Lung (tissue), 12 donors: ENCODE results near the gene PCDHB10. TPM values are rescaled to one million over a fixed set of nuclear protein-coding genes. Genes with fewer than 3 reads are reported as not detected.
"Not testable (repeated sequence)": the region's sequence is repeated elsewhere in the genome, so short reads cannot be mapped to it uniquely, and the experiment has no call there.

Source experiments
- ATAC-seq: fragments of 200-7000 bp; cut with Tn5 transposase; one replicate; pipeline ENCODE4 v1.9.1; 2020; ENCODE audit warnings: moderate number of reproducible peaks; ENCODE audit not compliant: insufficient read depth, low FRiP score
- DNase-seq, 3 donors: peaks; one replicate each; pipeline ENCODE4 v3.0.0-alpha.2; 2013 to 2017
- H3K27ac ChIP-seq, 2 donors: one replicate each; pipeline ENCODE4 v1.5.1; 2013; ENCODE audit warnings: mild to moderate bottlenecking in 2 of 2, moderate library complexity in 2 of 2, control low read depth in 1 of 2, inconsistent platforms in 1 of 2, low read depth in 1 of 2, low read length in 1 of 2
- H3K27me3 ChIP-seq, 3 donors: one replicate each; pipeline ENCODE4 v1.5.1; 2013; ENCODE audit warnings: low read length in 2 of 3; ENCODE audit not compliant: control insufficient read depth in 3 of 3, insufficient read depth in 3 of 3
- H3K36me3 ChIP-seq, 4 donors: one replicate each; pipeline ENCODE4 v1.5.1; 2013; ENCODE audit warnings: low read length in 4 of 4, mild to moderate bottlenecking in 1 of 4, moderate library complexity in 1 of 4; ENCODE audit not compliant: control insufficient read depth in 4 of 4, insufficient read depth in 4 of 4
- H3K4me1 ChIP-seq, 5 donors: one replicate each; pipeline ENCODE4 v1.5.1; 2013; ENCODE audit warnings: low read length in 5 of 5, mild to moderate bottlenecking in 2 of 5, moderate library complexity in 1 of 5; ENCODE audit not compliant: control insufficient read depth in 5 of 5, insufficient read depth in 5 of 5
- H3K4me3 ChIP-seq: one replicate; pipeline ENCODE4 v1.5.1; 2013; ENCODE audit warnings: mild to moderate bottlenecking, control low read depth, moderate library complexity
- H3K9ac ChIP-seq, 2 donors: one replicate each; pipeline ENCODE4 v1.5.1; 2013; ENCODE audit warnings: low read length in 2 of 2, control low read depth in 1 of 2; ENCODE audit not compliant: insufficient read depth in 1 of 2
- H3K9me3 ChIP-seq, 4 donors: one replicate each; pipeline ENCODE4 v1.5.1; 2013; ENCODE audit warnings: low read length in 3 of 4, mild to moderate bottlenecking in 1 of 4, moderate library complexity in 1 of 4; ENCODE audit not compliant: control insufficient read depth in 4 of 4, insufficient read depth in 3 of 4
- CTCF ChIP-seq: IDR thresholded peaks from 2 replicates; pipeline ENCODE4 v1.5.1; 2012; ENCODE audit warnings: mild to moderate bottlenecking; ENCODE audit errors: control extremely low read depth, extremely low read depth
- WGBS, 2 donors: extraction: QIAGEN DNeasy Blood & Tissue Kit; methylation state at CpG; one replicate each; pipeline ENCODE4 v1.1.7; 2013; 5-methylcytosine and 5-hydroxymethylcytosine counted together
- polyA plus RNA-seq, 2 donors: library from polyadenylated mRNA; stranded (reverse); fragments of 200-250 nt; gene quantifications; one replicate each; pipeline ENCODE4 v1.2.1, GENCODE V29; 2013
- total RNA-seq, 2 donors: library from RNA; depleted of rRNA in 1 of 2; stranded (reverse); fragments of >200 nt in 1 of 2; gene quantifications; one replicate each; pipeline ENCODE4 v1.2.1, GENCODE V29; 2014 to 2021
- donor health status: control.
- donor health status: control.
- donor health status: Bipolar disorder and iron deficiency.
- donor health status: healthy.
- donor health status: DM: yes; HTN: yes; CAD: no.

Gene PCDHB10
- total and polyA plus RNA-seq, 4 donors, result 0.53 to 6.3 (median 1.3) TPM

DNA sequence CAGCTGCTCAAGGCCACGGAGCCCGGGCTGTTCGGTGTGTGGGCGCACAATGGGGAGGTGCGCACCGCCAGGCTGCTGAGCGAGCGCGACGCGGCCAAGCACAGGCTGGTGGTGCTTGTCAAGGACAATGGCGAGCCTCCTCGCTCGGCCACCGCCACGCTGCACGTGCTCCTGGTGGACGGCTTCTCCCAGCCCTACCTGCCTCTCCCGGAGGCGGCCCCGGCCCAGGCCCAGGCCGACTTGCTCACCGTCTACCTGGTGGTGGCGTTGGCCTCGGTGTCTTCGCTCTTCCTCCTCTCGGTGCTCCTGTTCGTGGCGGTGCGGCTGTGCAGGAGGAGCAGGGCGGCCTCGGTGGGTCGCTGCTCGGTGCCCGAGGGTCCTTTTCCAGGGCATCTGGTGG is 3.0 kb upstream of the PCDHB10 start:
- not testable (repeated sequence) for H3K27me3 ChIP-seq, H3K4me3 ChIP-seq, H3K27ac ChIP-seq, DNase-seq, ATAC-seq, H3K36me3 ChIP-seq, H3K4me1 ChIP-seq, H3K9ac ChIP-seq
- peaks cover 5 to 23% (median 10%) of the 10 kb centered on the region in 4 donors for H3K9me3 ChIP-seq
- 27 to 33% methylated on average over 14 to 32 of the region's 35 CpGs for WGBS, 2 donors

DNA sequence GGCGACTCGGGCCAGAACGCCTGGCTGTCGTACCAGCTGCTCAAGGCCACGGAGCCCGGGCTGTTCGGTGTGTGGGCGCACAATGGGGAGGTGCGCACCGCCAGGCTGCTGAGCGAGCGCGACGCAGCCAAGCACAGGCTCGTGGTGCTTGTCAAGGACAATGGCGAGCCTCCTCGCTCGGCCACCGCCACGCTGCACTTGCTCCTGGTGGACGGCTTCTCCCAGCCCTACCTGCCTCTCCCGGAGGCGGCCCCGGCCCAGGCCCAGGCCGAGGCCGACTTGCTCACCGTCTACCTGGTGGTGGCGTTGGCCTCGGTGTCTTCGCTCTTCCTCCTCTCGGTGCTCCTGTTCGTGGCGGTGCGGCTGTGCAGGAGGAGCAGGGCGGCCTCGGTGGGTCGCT is 2.2 kb downstream of the PCDHB10 start:
- H3K27me3 ChIP-seq, ATAC-seq, H3K4me3 ChIP-seq, H3K9ac ChIP-seq, H3K4me1 ChIP-seq, DNase-seq, H3K27ac ChIP-seq, H3K36me3 ChIP-seq: not testable (repeated sequence)
- H3K9me3 ChIP-seq, result peaks cover 0 to 24% (median 14%) of the 10 kb centered on the region in 4 donors
- 24 to 26% methylated on average over 3 to 33 of the region's 37 CpGs for WGBS, 2 donors

DNA sequence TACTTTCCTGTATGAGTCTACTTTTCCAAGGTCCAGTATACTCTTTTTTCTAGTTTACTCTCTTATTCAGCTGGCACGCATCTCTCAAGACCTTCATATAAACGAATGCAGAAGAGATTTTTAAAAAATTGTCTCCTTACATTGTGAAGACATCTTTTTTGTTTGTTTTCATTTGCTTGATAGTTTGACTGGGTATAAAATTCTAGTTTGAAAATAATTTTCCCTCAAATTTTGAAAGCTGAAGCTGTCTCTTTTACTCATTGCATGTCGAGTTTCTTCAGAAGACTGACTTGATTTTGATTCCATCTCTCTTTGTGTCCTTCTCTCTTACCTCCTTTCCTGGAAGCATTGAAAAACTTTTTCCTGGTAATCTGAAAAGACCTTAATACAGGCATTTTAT is 4.2 kb downstream of the PCDHB10 start:
- no peak for ATAC-seq
- 39 to 41% methylated on average over 3 of the region's 3 CpGs for WGBS, 2 donors
- peaks cover 0 to 31% (median 21%) of the 10 kb centered on the region in 4 donors for H3K9me3 ChIP-seq
- peaks cover 0 to 1% (median 0%) of the 10 kb centered on the region in 5 donors for H3K4me1 ChIP-seq
- H3K4me3 ChIP-seq, result no peak overlapping the region
- no peak overlapping the region for H3K9ac ChIP-seq
- no peaks in the 10 kb centered on the region for H3K27me3 ChIP-seq
- no peak for TF ChIP-seq CTCF
- no peak overlapping the region for H3K27ac ChIP-seq
- no peak for DNase-seq
- no peaks in the 10 kb centered on the region for H3K36me3 ChIP-seq

DNA sequence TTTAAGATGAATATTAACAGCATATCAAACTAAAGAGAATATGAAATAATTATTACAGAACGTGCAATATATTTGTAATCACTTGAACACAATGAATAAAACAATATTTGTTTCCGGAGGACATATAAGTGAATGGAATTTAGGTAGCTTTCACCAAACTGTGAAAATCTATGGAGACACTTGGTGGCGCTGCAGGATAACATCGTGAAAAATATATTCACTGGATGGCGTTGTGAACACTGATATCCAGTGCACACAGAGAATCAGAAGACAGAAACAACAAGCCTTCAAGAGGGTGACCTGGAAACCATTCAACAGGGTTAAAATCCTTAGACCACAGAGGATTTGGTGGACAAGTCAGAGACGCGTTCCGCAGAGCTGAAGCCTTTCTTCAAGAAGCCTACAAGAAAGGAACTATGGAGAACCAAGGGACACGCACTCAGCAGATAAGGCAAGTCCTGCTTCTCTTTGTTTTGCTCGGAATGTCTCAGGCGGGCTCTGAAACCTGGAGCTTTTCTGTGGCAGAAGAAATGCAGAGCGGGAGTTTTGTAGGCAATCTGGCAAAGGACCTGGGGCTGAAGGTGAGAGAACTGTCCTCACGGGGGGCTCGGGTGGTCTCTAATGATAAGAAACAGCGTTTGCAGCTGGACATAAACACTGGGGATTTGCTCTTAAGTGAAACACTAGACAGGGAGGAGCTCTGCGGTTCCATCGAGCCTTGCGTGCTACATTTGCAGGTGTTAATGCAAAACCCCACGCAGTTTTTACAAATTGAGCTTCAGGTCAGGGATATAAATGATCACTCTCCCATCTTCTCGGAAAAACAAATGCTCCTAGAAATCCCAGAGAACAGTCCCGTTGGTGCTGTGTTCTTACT is 7.4 kb downstream of the PCDHB10 start, which contains the start of gene PCDHB11:
Gene PCDHB11 (plus strand): TSS at position 269 of the 877 bp plus-strand sequence. CDS start 148 bp downstream, at position 417.
- Histone ChIP-seq H3K27me3 (no peaks in the 10 kb centered on the region), H3K9ac (peak within 1 kb of the TSS in 1 of 2 donors; percentile 17), H3K36me3 (no peaks in the 10 kb centered on the region), H3K9me3 (peaks cover 0 to 31% (median 21%) of the 10 kb centered on the region in 4 donors), H3K4me1 (peaks cover 0 to 1% (median 0%) of the 10 kb centered on the region in 5 donors), H3K4me3 (peak within 1 kb of the TSS; percentile 22), H3K27ac (no peak within 1 kb of the TSS)
- DNase-seq (peak in 2 of 3 donors; percentile 38 to 52), ATAC-seq (no peak)
- no peak for TF ChIP-seq CTCF
- 28 to 39% methylated on average over 21 of the region's 21 CpGs for WGBS, 2 donors

GRCh38 chr5:141201126-141201525 is 9.0 kb downstream of the PCDHB10 start:
- DNase-seq, ATAC-seq, H3K27me3 ChIP-seq, H3K4me1 ChIP-seq, H3K9ac ChIP-seq, H3K36me3 ChIP-seq, H3K4me3 ChIP-seq, H3K27ac ChIP-seq: not testable (repeated sequence)
- peaks cover 0 to 32% (median 19%) of the 10 kb centered on the region in 4 donors for H3K9me3 ChIP-seq
- WGBS, 2 donors, result 28 to 29% methylated on average over 22 to 27 of the region's 38 CpGs

DNA sequence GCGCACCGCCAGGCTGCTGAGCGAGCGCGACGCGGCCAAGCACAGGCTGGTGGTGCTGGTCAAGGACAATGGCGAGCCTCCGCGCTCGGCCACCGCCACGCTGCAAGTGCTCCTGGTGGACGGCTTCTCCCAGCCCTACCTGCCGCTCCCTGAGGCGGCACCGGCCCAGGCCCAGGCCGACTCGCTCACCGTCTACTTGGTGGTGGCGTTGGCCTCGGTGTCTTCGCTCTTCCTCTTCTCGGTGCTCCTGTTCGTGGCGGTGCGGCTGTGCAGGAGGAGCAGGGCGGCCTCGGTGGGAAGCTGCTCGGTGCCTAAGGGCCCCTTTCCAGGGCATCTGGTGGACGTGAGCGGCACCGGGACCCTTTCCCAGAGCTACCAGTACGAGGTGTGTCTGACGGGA is 9.5 kb downstream of the PCDHB10 start:
- 33 to 37% methylated on average over 20 to 33 of the region's 35 CpGs for WGBS, 2 donors
- H3K9me3 ChIP-seq, result peaks cover under 1 to 32% (median 16%) of the 10 kb centered on the region in 4 donors
- ATAC-seq, H3K4me1 ChIP-seq, H3K4me3 ChIP-seq, H3K36me3 ChIP-seq, H3K27me3 ChIP-seq, H3K27ac ChIP-seq, H3K9ac ChIP-seq, DNase-seq: not testable (repeated sequence)
